ENCODE results near the gene APOBEC3B. TPM values are rescaled to one million over a fixed set of nuclear protein-coding genes. Genes with fewer than 3 reads are reported as not detected.
"Not testable (repeated sequence)": the region's sequence is repeated elsewhere in the genome, so short reads cannot be mapped to it uniquely, and the experiment has no call there.

APOBEC3B gene
- total RNA-seq, 1 donor from 2014 or later, result 2.4 TPM

- no peak overlapping the region for H3K4me3 Mint-ChIP-seq (ENCODE audit: unreplicated experiment)
- H3K27me3 Mint-ChIP-seq (ENCODE audit: low read depth), result no peaks in the 10 kb centered on the region
- H3K9me3 Mint-ChIP-seq (ENCODE audit: low read depth), result peaks cover 5% of the 10 kb centered on the region
- H3K4me1 Mint-ChIP-seq (ENCODE audit: low read depth), result peaks cover 13% of the 10 kb centered on the region
- no peak overlapping the region for H3K27ac Mint-ChIP-seq (ENCODE audit: unreplicated experiment)
- TF ChIP-seq, protein P1, sequence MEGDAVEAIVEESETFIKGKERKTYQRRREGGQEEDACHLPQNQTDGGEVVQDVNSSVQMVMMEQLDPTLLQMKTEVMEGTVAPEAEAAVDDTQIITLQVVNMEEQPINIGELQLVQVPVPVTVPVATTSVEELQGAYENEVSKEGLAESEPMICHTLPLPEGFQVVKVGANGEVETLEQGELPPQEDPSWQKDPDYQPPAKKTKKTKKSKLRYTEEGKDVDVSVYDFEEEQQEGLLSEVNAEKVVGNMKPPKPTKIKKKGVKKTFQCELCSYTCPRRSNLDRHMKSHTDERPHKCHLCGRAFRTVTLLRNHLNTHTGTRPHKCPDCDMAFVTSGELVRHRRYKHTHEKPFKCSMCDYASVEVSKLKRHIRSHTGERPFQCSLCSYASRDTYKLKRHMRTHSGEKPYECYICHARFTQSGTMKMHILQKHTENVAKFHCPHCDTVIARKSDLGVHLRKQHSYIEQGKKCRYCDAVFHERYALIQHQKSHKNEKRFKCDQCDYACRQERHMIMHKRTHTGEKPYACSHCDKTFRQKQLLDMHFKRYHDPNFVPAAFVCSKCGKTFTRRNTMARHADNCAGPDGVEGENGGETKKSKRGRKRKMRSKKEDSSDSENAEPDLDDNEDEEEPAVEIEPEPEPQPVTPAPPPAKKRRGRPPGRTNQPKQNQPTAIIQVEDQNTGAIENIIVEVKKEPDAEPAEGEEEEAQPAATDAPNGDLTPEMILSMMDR (IDR thresholded peaks at IDR 0.05), result no peak
- DNase-seq (ENCODE audit: low spot score), result no peak
- no peaks in the 10 kb centered on the region for H3K36me3 Mint-ChIP-seq (ENCODE audit: low read depth)
Measured at GRCh38 chr22:38986629-38987028, 4.5 kb downstream of the APOBEC3B start.

DNA sequence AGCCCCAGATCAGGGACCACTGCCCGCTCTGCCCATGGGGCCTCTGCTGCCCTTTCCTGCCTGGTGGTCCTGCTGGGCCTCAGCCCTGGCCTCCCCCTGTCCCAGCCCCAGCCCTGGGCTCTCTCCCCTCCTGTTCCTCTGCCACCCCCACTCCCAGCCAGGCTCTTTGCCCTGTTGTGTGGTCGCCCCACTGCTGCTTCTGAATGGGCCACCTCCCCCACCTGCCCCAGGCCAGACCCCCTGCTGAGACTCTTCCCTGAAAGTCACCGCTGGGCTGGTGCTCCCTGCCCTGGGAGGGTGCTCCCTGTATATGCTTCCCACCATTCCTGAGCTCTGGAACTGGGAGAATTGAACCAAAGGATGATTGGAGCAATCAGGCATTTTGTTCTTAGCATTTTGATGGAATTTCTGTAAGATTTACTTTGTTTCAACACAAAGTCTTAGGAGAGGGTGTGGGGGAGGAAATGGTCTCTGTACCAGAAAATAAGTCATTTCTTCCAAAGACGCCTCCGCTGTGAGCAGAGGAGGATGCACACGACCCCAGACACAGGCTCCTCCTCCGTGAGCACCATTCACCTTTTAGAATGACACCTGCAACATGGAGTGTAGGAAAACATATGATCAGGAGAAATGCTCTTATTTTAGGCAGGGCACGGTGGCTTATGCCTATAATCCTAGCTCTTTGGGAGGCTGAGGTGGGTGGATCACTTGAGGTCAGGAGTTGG is 5.2 kb downstream of the APOBEC3B start:
- Mint-ChIP-seq H3K36me3 (ENCODE audit: low read depth) (no peaks in the 10 kb centered on the region), H3K9me3 (ENCODE audit: low read depth) (peaks cover 5% of the 10 kb centered on the region), H3K4me3 (ENCODE audit: unreplicated experiment) (no peak overlapping the region), H3K27me3 (ENCODE audit: low read depth) (no peaks in the 10 kb centered on the region), H3K27ac (ENCODE audit: unreplicated experiment) (no peak overlapping the region), H3K4me1 (ENCODE audit: low read depth) (peaks cover 6% of the 10 kb centered on the region)
- TF ChIP-seq, protein P1 (IDR thresholded peaks at IDR 0.05), result no peak
- DNase-seq (ENCODE audit: low spot score), result no peak

- Mint-ChIP-seq H3K27me3 (ENCODE audit: low read depth) (peaks cover 4% of the 10 kb centered on the region), H3K4me3 (ENCODE audit: unreplicated experiment) (no peak overlapping the region), H3K36me3 (ENCODE audit: low read depth) (no peaks in the 10 kb centered on the region), H3K9me3 (ENCODE audit: low read depth) (no peaks in the 10 kb centered on the region), H3K27ac (ENCODE audit: unreplicated experiment) (no peak overlapping the region), H3K4me1 (ENCODE audit: low read depth) (no peaks in the 10 kb centered on the region)
- TF ChIP-seq, protein P1 (IDR thresholded peaks at IDR 0.05), result no peak
- DNase-seq (ENCODE audit: low spot score), result no peak
Measured at GRCh38 chr22:38989466-38989865, 7.3 kb downstream of the APOBEC3B start.

GRCh38 chr22:38992871-38993371 is 10.8 kb downstream of the APOBEC3B start:
- DNase-seq (ENCODE audit: low spot score); H3K4me3 Mint-ChIP-seq (ENCODE audit: unreplicated experiment); H3K4me1 Mint-ChIP-seq (ENCODE audit: low read depth); H3K27ac Mint-ChIP-seq (ENCODE audit: unreplicated experiment); H3K36me3 Mint-ChIP-seq (ENCODE audit: low read depth); H3K9me3 Mint-ChIP-seq (ENCODE audit: low read depth): not testable (repeated sequence)
- peaks cover 13% of the 10 kb centered on the region for H3K27me3 Mint-ChIP-seq (ENCODE audit: low read depth)

DNA sequence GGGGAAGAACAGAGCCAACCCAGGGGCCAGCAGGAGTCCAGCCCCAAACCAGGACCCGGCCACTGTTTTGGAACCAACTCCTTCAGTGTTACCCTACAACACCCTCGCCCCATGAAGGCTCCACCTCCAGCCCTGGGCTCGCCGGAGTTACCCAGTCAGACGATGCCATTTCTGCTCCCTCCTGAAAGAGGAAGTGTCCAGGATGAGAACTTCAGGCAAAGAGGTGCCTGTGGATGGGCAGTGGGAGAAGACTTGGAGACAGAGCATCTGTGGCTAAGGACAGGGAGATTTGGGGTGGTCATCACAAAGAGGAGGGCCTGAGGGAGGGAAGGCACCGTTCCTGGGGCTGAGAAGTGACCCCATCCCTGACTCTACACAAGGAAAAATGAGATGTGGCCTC is 14.0 kb downstream of the APOBEC3B start:
- no peak for DNase-seq (ENCODE audit: low spot score)
- H3K4me1 Mint-ChIP-seq (ENCODE audit: low read depth), result no peaks in the 10 kb centered on the region
- H3K9me3 Mint-ChIP-seq (ENCODE audit: low read depth), result peaks cover 4% of the 10 kb centered on the region
- H3K27ac Mint-ChIP-seq (ENCODE audit: unreplicated experiment), result no peak overlapping the region
- TF ChIP-seq, protein P1 (IDR thresholded peaks at IDR 0.05), result no peak
- H3K27me3 Mint-ChIP-seq (ENCODE audit: low read depth), result peaks cover 27% of the 10 kb centered on the region
- H3K4me3 Mint-ChIP-seq (ENCODE audit: unreplicated experiment), result no peak overlapping the region
- H3K36me3 Mint-ChIP-seq (ENCODE audit: low read depth), result no peaks in the 10 kb centered on the region

DNA sequence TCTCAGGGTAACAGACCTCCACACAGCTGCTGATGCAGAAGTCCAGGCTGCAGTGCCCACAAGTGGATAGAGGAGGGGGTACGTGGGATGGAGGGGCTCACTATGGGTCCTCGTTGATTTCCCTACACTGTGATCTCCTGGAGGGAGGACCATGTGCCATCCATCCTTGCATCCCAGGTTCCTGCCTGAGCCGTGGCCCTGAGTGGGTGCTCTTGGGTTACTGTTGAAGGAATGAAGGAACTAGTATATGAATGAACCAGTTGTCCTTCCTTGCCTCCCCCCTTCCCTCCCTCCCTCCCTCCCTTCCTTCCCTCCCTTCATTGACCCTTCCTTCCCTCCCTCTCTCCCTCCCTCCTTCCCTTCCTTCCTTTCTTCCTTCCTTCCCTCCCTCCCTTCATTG is 15.4 kb downstream of the APOBEC3B start:
- peaks cover 4% of the 10 kb centered on the region for H3K9me3 Mint-ChIP-seq (ENCODE audit: low read depth)
- H3K27me3 Mint-ChIP-seq (ENCODE audit: low read depth), result peaks cover 28% of the 10 kb centered on the region
- TF ChIP-seq, protein P1 (IDR thresholded peaks at IDR 0.05), result no peak
- H3K27ac Mint-ChIP-seq (ENCODE audit: unreplicated experiment), result no peak overlapping the region
- no peak overlapping the region for H3K4me3 Mint-ChIP-seq (ENCODE audit: unreplicated experiment)
- H3K4me1 Mint-ChIP-seq (ENCODE audit: low read depth), result no peaks in the 10 kb centered on the region
- no peak for DNase-seq (ENCODE audit: low spot score)
- H3K36me3 Mint-ChIP-seq (ENCODE audit: low read depth), result no peaks in the 10 kb centered on the region

Measured in chondrocyte (in vitro differentiated cells).